Fibroblast of peridontal ligament (primary cell): ENCODE measurements around the gene PALM3.
A peak's percentile ranks its signal among the peaks of the same experiment; 100 is the strongest.
"Not testable (repeated sequence)": the region's sequence is repeated elsewhere in the genome, so short reads cannot be mapped to it uniquely, and the experiment has no call there.

Source experiments
- DNase-seq: peaks from one replicate; pipeline ENCODE4 v3.0.0-alpha.2; 2010; ENCODE audit errors: extremely low read depth

PALM3 gene

GRCh38 chr19:14058182-14059092, 3.4 kb downstream of the PALM3 start:
- DNase-seq, result no peak

DNA sequence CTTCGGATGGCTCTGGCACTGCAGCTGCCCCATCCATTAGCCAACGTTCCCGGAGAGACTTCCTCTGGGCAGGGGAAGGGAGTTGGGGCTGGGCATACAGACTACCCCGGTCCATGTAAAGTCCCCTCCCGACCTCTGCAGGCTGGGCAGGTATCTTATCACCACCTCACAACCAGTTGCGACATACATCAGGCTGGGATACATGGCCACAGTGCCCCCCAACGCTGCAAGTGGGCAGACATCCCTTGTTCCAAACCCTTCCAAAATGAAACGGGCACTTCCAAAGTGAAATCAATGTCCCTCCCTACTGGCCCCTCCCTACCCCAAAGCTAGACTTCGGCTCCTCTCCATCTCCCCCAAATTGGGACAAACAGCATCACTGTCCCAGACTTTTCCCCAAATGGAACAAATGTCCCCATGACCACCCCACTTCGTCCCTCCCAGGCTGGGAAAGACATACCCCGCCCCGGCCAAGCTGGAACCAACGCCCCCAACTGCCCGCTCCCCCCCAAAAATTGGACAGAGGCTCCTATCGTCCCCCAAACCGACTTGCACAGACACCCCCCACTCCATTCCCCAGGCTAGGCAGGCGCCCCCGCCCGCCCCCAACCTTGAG, 5.0 kb downstream of the PALM3 start:
- no peak for DNase-seq

DNA sequence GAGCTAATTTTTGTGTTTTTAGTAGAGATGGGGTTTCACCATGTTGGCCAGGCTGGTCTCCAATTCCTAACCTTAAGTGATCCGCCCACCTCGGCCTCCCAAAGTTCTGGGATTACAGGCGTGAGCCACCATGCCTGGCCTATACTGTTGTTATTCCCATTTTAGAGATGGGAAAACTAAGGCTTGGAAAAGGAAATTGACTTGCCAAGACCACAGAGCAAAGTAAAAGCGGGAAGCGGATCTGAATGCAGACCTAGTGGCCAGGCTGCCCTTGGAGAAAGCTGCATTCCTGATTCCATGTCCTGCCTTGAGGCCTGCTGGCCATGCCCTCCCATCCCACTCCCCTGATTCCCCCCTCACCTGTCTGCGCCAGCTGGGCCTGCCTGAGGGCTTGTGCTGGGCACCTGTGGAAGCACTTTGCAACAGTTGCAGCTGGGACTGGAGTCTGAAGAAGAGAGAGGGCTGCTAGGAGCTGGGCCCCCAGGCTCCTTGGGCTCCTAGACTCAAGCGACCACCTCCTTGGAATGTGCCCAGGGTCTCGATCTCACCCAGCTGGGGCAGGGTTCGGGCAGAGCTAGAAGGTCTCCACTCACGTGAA, 5.7 kb downstream of the PALM3 start:
- no peak for DNase-seq

- DNase-seq, result no peak
Measured at GRCh38 chr19:14055396-14055795, 6.5 kb downstream of the PALM3 start.

- DNase-seq, result no peak
Measured at GRCh38 chr19:14054721-14055120, 7.2 kb downstream of the PALM3 start.

GRCh38 chr19:14054099-14054498, 7.8 kb downstream of the PALM3 start:
- DNase-seq, result no peak

DNA sequence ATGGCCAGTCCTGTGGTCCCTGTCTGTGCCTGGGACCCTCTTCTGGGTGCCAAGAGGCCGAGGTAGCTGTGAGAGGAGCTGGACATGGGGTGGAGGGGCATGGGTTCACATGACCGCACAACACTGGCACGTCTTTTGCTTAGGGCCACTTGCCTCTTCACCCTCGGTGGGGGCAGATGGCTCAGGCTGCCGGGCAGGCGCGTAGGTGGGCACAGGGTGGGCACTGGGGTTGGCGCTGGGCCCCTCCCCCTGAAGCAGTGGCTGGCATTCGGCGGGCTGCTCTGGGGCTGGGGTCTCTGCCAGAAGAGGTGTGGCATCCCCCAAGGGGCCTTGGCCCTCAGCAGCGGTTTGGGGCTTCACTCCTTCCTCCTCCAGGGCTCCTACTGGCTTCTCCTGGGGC, 8.4 kb downstream of the PALM3 start:
- DNase-seq, result no peak

DNA sequence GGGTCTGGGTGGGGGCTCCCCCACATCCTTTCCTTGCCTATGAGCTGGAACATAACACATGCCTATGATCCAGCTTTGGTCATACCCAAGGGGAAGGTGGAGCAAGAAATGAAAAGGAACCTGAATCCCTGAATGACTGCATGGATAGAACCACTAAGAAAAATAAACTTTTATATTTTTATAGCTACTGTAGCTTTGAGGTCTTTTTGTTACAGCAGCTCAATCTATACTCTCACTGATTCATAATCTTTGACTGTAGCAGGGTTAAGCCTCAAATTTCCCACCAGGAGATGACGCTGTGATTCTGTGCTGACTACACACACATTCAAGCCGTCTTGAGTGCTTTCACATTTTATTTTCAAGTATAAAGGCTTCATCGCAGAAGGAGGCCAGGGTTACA, 8.8 kb downstream of the PALM3 start:
- no peak for DNase-seq

DNA sequence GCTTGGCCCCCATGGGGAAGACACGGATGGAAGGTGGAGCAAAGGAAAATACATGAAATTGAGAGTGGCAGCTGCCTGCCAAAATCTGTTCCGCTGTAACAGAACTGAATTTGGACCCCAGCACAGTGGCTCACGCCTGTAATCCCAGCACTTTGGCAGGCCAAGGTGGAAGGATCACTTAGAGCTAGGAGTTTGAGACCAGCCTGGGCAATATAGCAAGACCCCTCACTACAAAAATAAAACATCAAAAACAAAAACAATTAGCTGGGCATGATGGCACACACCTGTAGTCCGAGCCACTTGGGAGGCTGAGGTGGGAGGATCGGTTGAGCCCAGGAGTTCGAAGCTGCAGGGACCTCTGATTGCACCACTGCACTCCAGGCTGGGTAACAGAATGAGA, 9.4 kb downstream of the PALM3 start:
- DNase-seq, result no peak

- no peak for DNase-seq
Measured at GRCh38 chr19:14051980-14052379, 9.9 kb downstream of the PALM3 start.

GRCh38 chr19:14050961-14051360, 10.9 kb downstream of the PALM3 start:
- DNase-seq, result not testable (repeated sequence)

- DNase-seq, result no peak
Measured at GRCh38 chr19:14050512-14050911, 11.4 kb downstream of the PALM3 start.

DNA sequence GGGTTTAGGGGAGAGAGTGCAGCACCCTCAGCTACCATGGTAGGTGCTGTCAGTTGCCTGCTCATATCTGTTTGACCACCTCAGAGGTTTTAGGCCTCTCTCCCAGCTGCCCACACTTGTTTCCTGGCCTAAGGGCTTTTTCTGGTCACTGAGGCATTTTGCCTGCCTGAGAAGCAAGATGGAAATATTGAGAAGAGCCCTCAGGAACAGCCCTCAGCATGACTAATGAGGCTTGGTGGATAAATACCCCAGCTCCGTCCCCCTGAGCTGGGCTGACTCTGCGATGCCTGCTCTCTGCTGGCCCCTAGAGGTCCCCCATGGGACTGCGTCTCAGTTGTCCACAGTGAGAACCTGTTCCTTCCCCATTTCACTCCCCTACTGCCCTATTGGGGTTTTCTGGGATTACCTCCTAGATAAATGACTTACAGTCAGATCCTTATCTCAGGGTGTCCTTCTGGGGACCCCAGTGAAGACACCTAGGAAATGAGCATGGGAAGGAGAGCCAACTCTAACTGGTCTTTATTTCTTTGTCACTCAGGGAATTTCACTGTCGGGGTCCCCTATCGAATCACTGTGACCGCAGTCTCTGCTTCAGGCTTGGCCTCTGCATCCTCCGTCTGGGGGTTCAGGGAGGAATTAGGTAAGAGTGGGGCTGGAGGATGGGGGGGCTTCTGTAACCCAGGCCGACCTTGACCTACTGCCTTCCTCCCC, 13.3 kb downstream of the PALM3 start:
- no peak for DNase-seq

DNA sequence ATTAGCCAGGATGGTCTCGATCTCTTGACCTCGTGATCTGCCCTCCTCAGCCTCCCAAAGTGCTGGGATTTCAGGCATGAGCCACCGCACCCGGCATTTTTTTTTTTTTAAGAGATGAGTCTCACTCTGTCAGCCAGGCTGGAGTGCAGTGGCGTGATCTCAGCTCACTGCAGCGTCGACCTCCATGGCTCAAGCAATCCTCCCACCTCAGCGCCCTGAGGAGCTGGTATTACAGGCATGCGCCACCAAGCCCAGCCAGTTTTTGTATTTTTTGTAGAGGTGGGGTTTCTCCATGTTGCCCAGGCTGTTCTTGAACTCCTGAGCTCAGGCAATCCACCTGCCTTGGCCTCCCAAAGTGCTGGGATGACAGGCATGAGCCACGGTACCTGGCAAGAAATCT, 14.0 kb downstream of the PALM3 start:
- DNase-seq, result not testable (repeated sequence)

DNA sequence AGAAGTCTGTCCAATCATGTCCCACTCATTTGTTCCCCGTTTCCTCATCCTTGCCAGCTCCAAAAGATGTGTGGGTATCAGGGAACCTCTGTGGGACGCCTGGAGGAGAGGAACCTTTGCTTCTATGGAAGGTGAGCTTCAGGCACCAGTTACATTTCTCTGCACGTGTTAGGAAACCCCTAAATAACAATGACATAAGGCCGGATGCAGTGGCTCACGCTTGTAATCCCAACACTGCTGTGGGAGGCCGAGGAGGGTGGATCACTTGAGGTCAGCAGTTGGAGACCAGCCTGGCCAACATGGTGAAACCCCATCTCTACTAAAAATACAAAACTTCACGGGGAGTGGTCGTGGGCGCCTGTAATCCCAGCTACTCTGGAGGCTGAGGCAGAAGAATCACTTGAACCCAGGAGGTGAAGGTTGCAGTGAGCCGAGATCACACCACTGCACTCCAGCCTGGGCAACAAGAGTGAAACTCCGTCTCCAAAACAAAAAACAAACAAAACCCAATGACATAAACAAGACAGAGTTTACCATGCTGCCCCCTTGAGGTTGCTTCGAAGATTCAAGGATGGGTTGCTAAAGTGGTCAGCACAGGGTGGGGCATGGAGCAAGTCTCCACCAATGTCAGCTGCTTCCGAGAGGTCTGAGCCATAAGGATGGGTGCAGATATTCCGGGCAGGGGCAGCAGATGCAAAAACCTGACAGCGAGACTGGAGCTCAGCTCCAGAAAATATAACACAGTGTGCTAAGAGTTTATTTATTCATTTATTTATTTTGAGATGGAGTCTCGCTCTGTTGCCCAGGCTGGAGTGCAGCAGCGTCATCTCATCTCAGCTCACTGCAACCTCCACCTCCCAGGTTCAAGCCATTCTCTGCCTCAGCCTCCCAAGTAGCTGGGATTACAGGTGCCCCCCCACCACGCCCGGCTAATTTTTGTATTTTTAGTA, 18.9 kb downstream of the PALM3 start:
- DNase-seq, result peak; percentile 76

- DNase-seq, result no peak
Measured at GRCh38 chr19:14039181-14039580, 22.7 kb downstream of the PALM3 start.

- no peak for DNase-seq
Measured at GRCh38 chr19:14035706-14036105, 26.2 kb downstream of the PALM3 start.

- DNase-seq, result not testable (repeated sequence)
Measured at GRCh38 chr19:14035159-14035558, 26.7 kb downstream of the PALM3 start.

DNA sequence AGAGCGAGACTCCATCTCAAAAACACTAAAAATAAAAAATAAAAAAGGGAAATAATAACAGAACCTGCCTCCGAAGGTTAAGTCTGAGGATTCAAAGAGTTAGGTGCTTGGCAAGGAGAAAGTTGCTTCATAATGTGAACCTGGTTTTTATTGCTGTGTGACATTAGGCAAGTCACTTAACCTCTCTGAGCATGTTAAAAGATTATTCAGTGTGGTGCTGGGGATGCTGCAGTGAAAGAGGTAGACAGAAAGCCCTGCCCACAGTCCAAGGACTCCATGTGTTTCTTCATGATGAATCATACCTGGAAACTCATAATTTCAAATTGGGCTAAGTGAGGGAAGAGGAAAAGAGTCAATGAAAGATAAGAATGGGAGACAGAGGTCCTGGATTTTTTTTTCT, 27.9 kb downstream of the PALM3 start:
- no peak for DNase-seq

GRCh38 chr19:14031719-14032480, 30.0 kb downstream of the PALM3 start, which contains the start of gene IL27RA:
TSS of gene IL27RA (plus strand) at chr19:14031762. CDS start at chr19:14031873, 111 bp downstream.
- DNase-seq, result no peak
